Endothelial cell of umbilical vein (primary cell): Measurements from ENCODE around the gene SIN3B. TPM values are rescaled to one million over a fixed set of nuclear protein-coding genes. Genes with fewer than 3 reads are reported as not detected.

Source experiments
- BruUV-seq: library from RNA; stranded (reverse); fragments of 400-500 nt; replicated peaks from 2 replicates; lab custom pipeline; 2021; lab: Mats Ljungman, UMichigan
- CTCF ChIA-PET: fragments of 300-600, 350-600 bp; sonication (Branson Sonifier 250); formaldehyde crosslinking; loops from one replicate; lab custom pipeline; 2021; ENCODE audit warnings: antibody characterized with exemption, inconsistent platforms; lab: Charles Lee
- POLR2A ChIA-PET: fragments of 300-600, 350-600 bp; sonication (Branson Sonifier 250); formaldehyde crosslinking; loops from one replicate; lab custom pipeline; 2021; ENCODE audit warnings: antibody characterized with exemption, inconsistent platforms; lab: Charles Lee
- DNase-seq: peaks from one replicate; pipeline ENCODE4 v3.0.0-alpha.2; 2011; ENCODE audit warnings: low read depth, low spot score
- FAIRE-seq: peaks from 2 replicates; lab custom pipeline; 2011; peaks lifted over from hg19 to GRCh38; lab: Jason Lieb, UNC
- H2AFZ ChIP-seq: 2 replicates; pipeline ENCODE4 v1.6.0; 2012; ENCODE audit warnings: low read depth, low read length, control low read depth, inconsistent platforms
- H3K27ac ChIP-seq: 2 replicates; pipeline ENCODE4 v1.5.1; 2011; ENCODE audit warnings: low read depth, mild to moderate bottlenecking, control low read depth, low read length, moderate library complexity; ENCODE audit not compliant: insufficient read depth
- H3K27me3 ChIP-seq, 2 experiments: 2 replicates each; pipeline versions ENCODE4 v1.6.0 to v1.6.1; 2011; ENCODE audit warnings: low read length in 2 of 2, mixed read lengths in 1 of 2; ENCODE audit not compliant: control insufficient read depth in 2 of 2, insufficient read depth in 2 of 2
- H3K36me3 ChIP-seq, 2 experiments: 2 replicates in 1 of 2; 3 replicates in 1 of 2; pipeline ENCODE4 v1.5.1; 2011; ENCODE audit warnings: low read length in 2 of 2, mild to moderate bottlenecking in 1 of 2, moderate library complexity in 1 of 2; ENCODE audit not compliant: control insufficient read depth in 2 of 2, insufficient read depth in 2 of 2; ENCODE audit errors: extremely low read depth in 1 of 2
- H3K4me1 ChIP-seq: 3 replicates; pipeline ENCODE4 v1.5.1; 2011; ENCODE audit warnings: mild to moderate bottlenecking, low read length; ENCODE audit not compliant: control insufficient read depth, insufficient read depth; ENCODE audit errors: extremely low read depth
- H3K4me2 ChIP-seq: 2 replicates; pipeline ENCODE4 v1.6.1; 2011; ENCODE audit warnings: low read length, control low read depth, mixed read lengths; ENCODE audit not compliant: insufficient read depth
- H3K4me3 ChIP-seq, 3 experiments: fragments of 200-600 bp in 1 of 3; sonication (generic), shearing (Covaris generic) in 1 of 3; replicated peaks in 1 of 3; 2 replicates each; pipeline ENCODE4 v1.5.1; 2011 to 2016; ENCODE audit warnings: control low read depth in 3 of 3, low read length in 3 of 3, mild to moderate bottlenecking in 2 of 3, inconsistent platforms in 1 of 3, low read depth in 1 of 3, moderate library complexity in 1 of 3; ENCODE audit not compliant: insufficient read depth in 1 of 3
- H3K79me2 ChIP-seq: 2 replicates; pipeline ENCODE4 v1.6.0; 2012; ENCODE audit warnings: low read length, inconsistent platforms; ENCODE audit not compliant: control insufficient read depth, insufficient read depth
- H3K9ac ChIP-seq: replicated peaks from 2 replicates; pipeline ENCODE3; 2011; ENCODE audit warnings: low read length, control low read depth; ENCODE audit not compliant: insufficient read depth; ENCODE audit errors: extremely low read depth
- H3K9me1 ChIP-seq: replicated peaks from 3 replicates; pipeline ENCODE4 v1.6.0; 2011; ENCODE audit warnings: mild to moderate bottlenecking, low read length; ENCODE audit not compliant: control insufficient read depth, insufficient read depth; ENCODE audit errors: extremely low read depth
- H3K9me3 ChIP-seq: replicated peaks from 2 replicates; pipeline ENCODE4 v1.5.1; 2012; ENCODE audit warnings: low read length, inconsistent platforms; ENCODE audit not compliant: control insufficient read depth, insufficient read depth
- H4K20me1 ChIP-seq: replicated peaks from 2 replicates; pipeline ENCODE3; 2011; ENCODE audit warnings: mild to moderate bottlenecking, low read length; ENCODE audit not compliant: control insufficient read depth, insufficient read depth; ENCODE audit errors: extremely low read depth
- EZH2 ChIP-seq: IDR thresholded peaks from 2 replicates; pipeline ENCODE4 v1.6.1; 2012; ENCODE audit warnings: borderline replicate concordance, low read depth, mild to moderate bottlenecking, moderate library complexity, low read length, inconsistent platforms; ENCODE audit not compliant: severe bottlenecking
- GATA2 ChIP-seq: IDR thresholded peaks from 2 replicates; pipeline ENCODE4 v1.7.0; 2011; ENCODE audit warnings: low read depth, mild to moderate bottlenecking, moderate library complexity, mixed read lengths, low read length; ENCODE audit not compliant: insufficient read length, insufficient read depth
- JUN ChIP-seq: IDR thresholded peaks from 2 replicates; pipeline ENCODE4 v1.6.1; 2011; ENCODE audit warnings: borderline replicate concordance, low read depth; ENCODE audit not compliant: insufficient read length, insufficient read depth
- MYC ChIP-seq: IDR thresholded peaks from one replicate; pipeline ENCODE4 v1.6.1; 2011; ENCODE audit warnings: mild to moderate bottlenecking, low read depth, low read length
- POLR2A ChIP-seq: IDR thresholded peaks from 2 replicates; pipeline ENCODE4 v1.6.1; 2012; ENCODE audit warnings: low read depth, mild to moderate bottlenecking, control low read depth, low read length
- POLR2AphosphoS5 ChIP-seq: IDR thresholded peaks from 2 replicates; pipeline ENCODE4 v1.6.1; 2012; ENCODE audit warnings: low read depth, mild to moderate bottlenecking, control low read depth, low read length, moderate library complexity; ENCODE audit not compliant: insufficient read depth
- dilution Hi-C: fragments of 300-500 bp; cut with MboI; formaldehyde crosslinking; loops from one replicate; pipeline ENCODE4 v1.15.0; 2019; ENCODE audit warnings: low sequenced_read_pairs; ENCODE audit not compliant: extremely low pct_ligation_motif_present
- intact Hi-C: fragments of 100-400 bp; cut with micrococcal nuclease; formaldehyde crosslinking; loops from one replicate; pipeline ENCODE4 v1.10.0; 2022
- polyA plus RNA-seq, 4 experiments: library from polyadenylated mRNA; depleted of rRNA in 3 of 4; stranded (reverse) in 3 of 4; unstranded in 1 of 4; fragments of >200 nt; gene quantifications; 2 replicates each; pipeline versions ENCODE4 v1.2.1 to v1.2.3, GENCODE V29; 2011 to 2012; ENCODE audit warnings: missing spikeins in 1 of 4
- total RNA-seq: library from RNA; stranded (reverse); gene quantifications from 2 replicates; pipeline ENCODE4 v1.2.3, GENCODE V29; 2021
- TF ChIP-seq, protein P1 (sequence below), 2 donors: IDR thresholded peaks; 1 replicate in 1 of 2; 2 replicates in 1 of 2; pipeline ENCODE4 v1.5.1; 2011; ENCODE audit warnings: low read length in 2 of 2, mild to moderate bottlenecking in 2 of 2, moderate library complexity in 2 of 2, control low read depth in 1 of 2, inconsistent platforms in 1 of 2, low read depth in 1 of 2; ENCODE audit not compliant: insufficient read depth in 1 of 2; ENCODE audit errors: extremely low read depth in 1 of 2
- TF ChIP-seq, protein P2 (sequence below): IDR thresholded peaks from 2 replicates; pipeline ENCODE4 v1.6.1; 2011; ENCODE audit not compliant: insufficient read depth, insufficient read length

Gene SIN3B
- total and polyA plus RNA-seq, 2 donors (not counting 3 experiments of a cell fraction or from before 2014, with no cell fraction given), result 46.2 to 75.0 TPM

DNA sequence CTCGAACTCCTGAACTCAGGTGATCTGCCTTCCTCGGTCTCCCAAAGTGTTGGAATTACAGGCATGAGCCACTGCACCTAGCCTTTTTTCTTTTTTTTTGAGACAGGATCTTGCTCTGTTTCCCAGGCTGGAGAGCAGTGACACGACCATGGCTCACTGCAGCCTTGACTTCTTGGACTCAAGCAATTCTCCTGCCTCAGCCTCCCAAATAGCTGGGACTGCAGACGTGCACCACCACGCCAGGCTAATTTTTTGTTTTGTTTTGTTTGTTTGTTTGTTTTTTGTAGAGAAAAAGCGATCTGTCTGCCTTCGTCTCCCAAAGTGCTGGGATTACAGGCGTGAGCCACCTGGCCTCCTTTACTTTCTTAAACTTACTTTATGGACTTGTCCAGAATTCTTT lies 6.5 kb upstream of the SIN3B start:
- H3K27ac ChIP-seq, result no peak overlapping the region
- FAIRE-seq, result no peak
- no peak for DNase-seq
- no peaks in the 10 kb centered on the region for H3K9me1 ChIP-seq
- no peaks in the 10 kb centered on the region for H3K79me2 ChIP-seq
- H2AFZ ChIP-seq, result no peak overlapping the region
- dilution Hi-C loops, result no loop called here
- no peaks in the 10 kb centered on the region for H3K9me3 ChIP-seq
- POLR2A ChIA-PET, result no interaction called here
- peaks cover 10% of the 10 kb centered on the region for H3K4me1 ChIP-seq
- intact Hi-C loops, result no loop called here
- H3K4me2 ChIP-seq, result no peak overlapping the region
- no peaks in the 10 kb centered on the region for H4K20me1 ChIP-seq
- no TSS peak for BruUV-seq
- CTCF ChIA-PET, result no interaction called here
- no peak overlapping the region for H3K9ac ChIP-seq
- no peaks in the 10 kb centered on the region for H3K27me3 ChIP-seq
- H3K4me3 ChIP-seq, result no peak overlapping the region
- H3K36me3 ChIP-seq, result no peaks in the 10 kb centered on the region
- TF ChIP-seq MYC (no peak), GATA2 (no peak), EZH2 (no peak), POLR2AphosphoS5 (no peak), POLR2A (no peak), JUN (no peak)
- TF ChIP-seq, protein P1, sequence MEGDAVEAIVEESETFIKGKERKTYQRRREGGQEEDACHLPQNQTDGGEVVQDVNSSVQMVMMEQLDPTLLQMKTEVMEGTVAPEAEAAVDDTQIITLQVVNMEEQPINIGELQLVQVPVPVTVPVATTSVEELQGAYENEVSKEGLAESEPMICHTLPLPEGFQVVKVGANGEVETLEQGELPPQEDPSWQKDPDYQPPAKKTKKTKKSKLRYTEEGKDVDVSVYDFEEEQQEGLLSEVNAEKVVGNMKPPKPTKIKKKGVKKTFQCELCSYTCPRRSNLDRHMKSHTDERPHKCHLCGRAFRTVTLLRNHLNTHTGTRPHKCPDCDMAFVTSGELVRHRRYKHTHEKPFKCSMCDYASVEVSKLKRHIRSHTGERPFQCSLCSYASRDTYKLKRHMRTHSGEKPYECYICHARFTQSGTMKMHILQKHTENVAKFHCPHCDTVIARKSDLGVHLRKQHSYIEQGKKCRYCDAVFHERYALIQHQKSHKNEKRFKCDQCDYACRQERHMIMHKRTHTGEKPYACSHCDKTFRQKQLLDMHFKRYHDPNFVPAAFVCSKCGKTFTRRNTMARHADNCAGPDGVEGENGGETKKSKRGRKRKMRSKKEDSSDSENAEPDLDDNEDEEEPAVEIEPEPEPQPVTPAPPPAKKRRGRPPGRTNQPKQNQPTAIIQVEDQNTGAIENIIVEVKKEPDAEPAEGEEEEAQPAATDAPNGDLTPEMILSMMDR (IDR thresholded peaks at IDR 0.05; ENCODE audit: extremely low read depth in 1 of 2, insufficient read depth in 1 of 2, low read depth in 1 of 2, low read length in 2 of 2), result no peak
- TF ChIP-seq, protein P2, sequence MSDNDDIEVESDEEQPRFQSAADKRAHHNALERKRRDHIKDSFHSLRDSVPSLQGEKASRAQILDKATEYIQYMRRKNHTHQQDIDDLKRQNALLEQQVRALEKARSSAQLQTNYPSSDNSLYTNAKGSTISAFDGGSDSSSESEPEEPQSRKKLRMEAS, result no peak
